Measurements from ENCODE around the gene DDR2. TPM values are rescaled to one million over a fixed set of nuclear protein-coding genes. Genes with fewer than 3 reads are reported as not detected.

The DDR2 gene
- total RNA-seq, 1 experiment from 2014 or later = 0.52 TPM

GRCh38 chr1:162617513-162617912, 14.8 kb upstream of the DDR2 start:
- Histone ChIP-seq H4K8ac (replicated peaks; ENCODE audit: insufficient read length, low read depth, low read length) (no peak overlapping the region), H4K5ac (ENCODE audit: insufficient read length, low read depth, low read length) (no peak overlapping the region), H3T11ph (ENCODE audit: low read length) (no peak overlapping the region), H3K4ac (ENCODE audit: low read depth, low read length) (no peak overlapping the region), H2BK15ac (ENCODE audit: low read depth, low read length) (no peak overlapping the region), H3K79me2 (ENCODE audit: insufficient read depth, low read length) (no peaks in the 10 kb centered on the region), H2BK120ac (ENCODE audit: low read depth, low read length, poor library complexity, severe bottlenecking) (no peak overlapping the region), H2AFZ (ENCODE audit: low read length) (no peak overlapping the region), H3K56ac (ENCODE audit: insufficient read length, low read depth, low read length) (no peak overlapping the region), H2BK12ac (ENCODE audit: insufficient read length, low read depth, low read length) (no peak overlapping the region), H3K23ac (ENCODE audit: insufficient read length, low read depth, low read length) (no peak overlapping the region), H3K79me1 (ENCODE audit: insufficient read depth, low read depth, low read length, poor library complexity, severe bottlenecking) (no peaks in the 10 kb centered on the region), H3K4me2 (ENCODE audit: insufficient read depth, insufficient read length, low read length) (no peak overlapping the region), H3K18ac (ENCODE audit: insufficient read length, low read depth, low read length) (no peak overlapping the region), H3K27me3 (ENCODE audit: insufficient read depth, low read length) (no peaks in the 10 kb centered on the region), H3K4me1 (ENCODE audit: insufficient read depth, low read length) (no peaks in the 10 kb centered on the region), H4K20me1 (ENCODE audit: control insufficient read depth, insufficient read depth, insufficient read length) (no peaks in the 10 kb centered on the region), H3K9me3 (ENCODE audit: control insufficient read depth, low read depth, low read length) (no peaks in the 10 kb centered on the region), H2BK20ac (ENCODE audit: low read depth, low read length, poor library complexity, severe bottlenecking) (no peak overlapping the region), H3K9ac (ENCODE audit: extremely low read depth, insufficient read length, low read length) (no peak overlapping the region), H2AK5ac (ENCODE audit: insufficient read length, low read length) (no peak overlapping the region), H3K27ac (ENCODE audit: insufficient read length, low read depth, low read length) (no peak overlapping the region), H3K14ac (ENCODE audit: insufficient read depth, low read length) (no peak overlapping the region), H3K23me2 (ENCODE audit: insufficient read length, low read depth, low read length, poor library complexity, severe bottlenecking) (no peaks in the 10 kb centered on the region), H2BK5ac (ENCODE audit: insufficient read length, low read length) (no peak overlapping the region), H4K91ac (ENCODE audit: insufficient read length, low read depth, low read length) (no peak overlapping the region)
- Mint-ChIP-seq H3K27me3 (ENCODE audit: low read depth) (no peaks in the 10 kb centered on the region), H3K27ac (no peak overlapping the region), H3K36me3 (ENCODE audit: insufficient read depth in 1 of 3, low read depth in 3 of 3) (peaks cover 8 to 24% (median 13%) of the 10 kb centered on the region in 3 experiments), H3K4me1 (peaks cover 2 to 3% of the 10 kb centered on the region in 2 experiments; a peak in 3 of 4 replicates), H3K4me3 (no peak overlapping the region), H3K9me3 (peaks cover 13 to 19% of the 10 kb centered on the region in 2 experiments)
- no peak for TF ChIP-seq CTCF (conservative IDR thresholded peaks at IDR 0.05)
- WGBS (ENCODE audit: extremely low coverage, insufficient read length, low lambda C conversion rate) = no CpG with 5 or more reads among the region's 1 CpG
- no peak for DNase-seq
